Activated CD4-positive, alpha-beta T cell treated with anti-CD3 and anti-CD28 coated beads for 24 hours (primary cell): ENCODE data around the gene CAPG.
"Not testable (repeated sequence)": the region's sequence is repeated elsewhere in the genome, so short reads cannot be mapped to it uniquely, and the experiment has no call there.

ENCODE experiments used
- DNase-seq, 2 donors: peaks; one replicate each; pipeline ENCODE4 v3.0.0-alpha.2; 2020; ENCODE audit warnings: low read depth in 2 of 2

The CAPG gene, protein sequence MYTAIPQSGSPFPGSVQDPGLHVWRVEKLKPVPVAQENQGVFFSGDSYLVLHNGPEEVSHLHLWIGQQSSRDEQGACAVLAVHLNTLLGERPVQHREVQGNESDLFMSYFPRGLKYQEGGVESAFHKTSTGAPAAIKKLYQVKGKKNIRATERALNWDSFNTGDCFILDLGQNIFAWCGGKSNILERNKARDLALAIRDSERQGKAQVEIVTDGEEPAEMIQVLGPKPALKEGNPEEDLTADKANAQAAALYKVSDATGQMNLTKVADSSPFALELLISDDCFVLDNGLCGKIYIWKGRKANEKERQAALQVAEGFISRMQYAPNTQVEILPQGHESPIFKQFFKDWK

GRCh38 chr2:85409845-85410583 is at the start of gene CAPG:
Gene CAPG (minus strand): TSS chr2:85410366. CDS start chr2:85402145, 8,221 bp downstream.
- DNase-seq, result no peak

GRCh38 chr2:85459771-85460170 is 49.6 kb upstream of the CAPG start:
- DNase-seq, result no peak

- no peak for DNase-seq
Observed at GRCh38 chr2:85458601-85459563, 48.7 kb upstream of the CAPG start.

DNA sequence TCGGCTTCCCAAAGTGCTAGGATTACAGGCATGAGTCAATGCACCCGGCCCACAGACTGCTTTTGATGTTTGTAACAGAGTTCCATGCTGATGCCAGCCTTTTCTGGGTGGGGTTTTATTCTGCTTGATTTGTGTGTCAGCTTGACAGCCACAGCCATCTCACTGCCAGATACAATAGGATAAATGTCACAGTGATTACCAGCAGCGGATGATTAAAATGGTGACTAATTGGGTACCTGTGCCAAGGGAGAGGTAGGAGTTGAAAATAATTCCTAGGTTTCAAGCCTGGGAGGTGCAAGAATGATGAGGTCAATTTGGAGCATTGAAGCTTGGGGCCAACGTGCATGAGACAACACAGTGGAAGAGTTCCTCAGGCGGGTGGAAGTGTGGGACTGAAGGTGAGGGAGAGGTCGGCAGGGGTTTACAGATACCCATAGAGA is 47.7 kb upstream of the CAPG start:
- no peak for DNase-seq

DNA sequence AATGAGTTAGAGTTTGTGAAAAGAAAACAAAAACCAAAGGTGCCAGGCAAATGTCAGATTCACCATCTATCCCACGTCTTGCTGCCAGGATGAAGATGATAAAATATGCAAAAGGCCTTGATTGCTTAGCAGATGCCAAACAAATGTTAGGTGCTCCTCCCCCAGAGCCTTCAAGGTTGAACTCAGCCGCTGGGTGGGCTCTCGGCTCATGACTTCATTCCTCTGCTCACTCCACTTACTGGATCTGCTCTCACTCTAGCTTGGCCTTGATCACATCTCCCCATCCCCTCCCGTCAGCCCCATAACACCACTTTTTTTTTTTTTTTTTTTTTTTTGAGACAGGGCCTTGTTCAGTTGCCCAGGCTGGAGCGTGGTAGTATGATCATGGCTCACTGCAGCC is 46.9 kb upstream of the CAPG start:
- DNase-seq, result no peak

GRCh38 chr2:85455552-85456090 is 45.5 kb upstream of the CAPG start:
- DNase-seq, result no peak

DNA sequence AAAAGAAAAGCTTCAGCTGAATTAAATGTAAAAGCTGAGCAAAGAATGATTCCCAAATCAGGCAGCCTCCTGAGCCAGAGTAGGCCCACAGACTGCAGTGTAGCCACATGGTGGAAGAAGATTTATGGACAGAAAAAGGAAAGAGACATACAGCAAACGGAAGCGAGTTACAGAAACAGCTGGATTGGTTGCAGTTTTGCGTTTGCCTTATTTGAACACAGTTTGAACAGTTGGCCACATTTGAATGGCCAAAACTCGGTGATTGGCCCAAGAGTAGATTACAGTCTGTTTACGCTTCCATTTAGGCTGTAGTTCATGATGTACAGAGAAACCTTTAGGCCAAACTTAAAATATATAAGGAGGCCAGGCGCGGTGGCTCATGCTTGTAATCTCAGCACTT is 43.4 kb upstream of the CAPG start:
- no peak for DNase-seq

- no peak for DNase-seq
Observed at GRCh38 chr2:85452237-85452636, 42.1 kb upstream of the CAPG start.

GRCh38 chr2:85449214-85449588 is 39.0 kb upstream of the CAPG start:
- no peak for DNase-seq

- DNase-seq, result no peak
Observed at GRCh38 chr2:85448461-85449213, 38.5 kb upstream of the CAPG start.

DNA sequence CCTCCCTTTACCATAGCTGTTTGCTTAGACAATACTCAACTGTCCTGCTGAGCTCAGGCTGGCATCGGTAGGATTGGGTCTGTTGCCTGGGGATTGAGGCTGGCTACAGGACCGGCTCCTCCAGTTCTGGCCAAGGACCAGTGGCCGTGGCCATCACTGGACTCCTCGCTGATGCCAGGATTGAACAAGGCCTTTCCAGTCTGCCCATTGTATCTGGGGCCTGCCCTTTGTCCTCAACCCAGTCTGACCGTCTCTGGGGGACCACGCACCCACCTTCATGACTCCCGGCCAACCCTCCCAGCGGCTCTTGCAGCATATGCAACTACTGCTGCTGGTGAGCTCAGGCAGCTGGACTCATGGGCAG is 37.0 kb upstream of the CAPG start:
- DNase-seq, result no peak

- no peak for DNase-seq
Observed at GRCh38 chr2:85446296-85447221, 36.4 kb upstream of the CAPG start.

GRCh38 chr2:85445316-85446295 is 35.4 kb upstream of the CAPG start:
- DNase-seq, result no peak

DNA sequence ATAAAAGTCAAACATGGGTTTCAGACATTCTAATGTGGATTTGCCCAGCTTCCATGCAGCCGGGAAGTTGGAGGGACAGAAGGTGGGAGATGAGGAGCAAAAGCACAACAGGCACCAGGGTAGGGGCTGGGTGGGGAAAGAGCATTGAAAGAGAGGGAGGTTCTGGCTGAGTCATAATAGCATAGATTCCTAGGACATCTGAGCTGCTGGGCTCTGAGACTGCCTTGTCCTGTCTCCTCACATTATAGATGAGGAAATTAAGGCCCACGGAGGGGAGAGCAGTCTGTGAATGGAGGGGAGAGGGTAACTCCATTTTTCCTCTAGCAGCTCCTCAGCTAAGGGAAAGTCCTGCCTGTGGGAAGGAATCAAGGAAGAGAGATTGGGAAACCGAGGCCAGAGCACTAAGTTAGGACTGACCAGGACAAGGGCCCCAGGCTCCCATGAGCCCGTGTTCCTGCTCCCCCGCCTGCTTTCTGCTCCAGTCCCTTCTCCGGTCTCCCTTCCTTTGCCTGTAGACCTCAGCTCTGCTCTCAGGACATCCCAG is 34.5 kb upstream of the CAPG start:
- DNase-seq, result no peak

DNA sequence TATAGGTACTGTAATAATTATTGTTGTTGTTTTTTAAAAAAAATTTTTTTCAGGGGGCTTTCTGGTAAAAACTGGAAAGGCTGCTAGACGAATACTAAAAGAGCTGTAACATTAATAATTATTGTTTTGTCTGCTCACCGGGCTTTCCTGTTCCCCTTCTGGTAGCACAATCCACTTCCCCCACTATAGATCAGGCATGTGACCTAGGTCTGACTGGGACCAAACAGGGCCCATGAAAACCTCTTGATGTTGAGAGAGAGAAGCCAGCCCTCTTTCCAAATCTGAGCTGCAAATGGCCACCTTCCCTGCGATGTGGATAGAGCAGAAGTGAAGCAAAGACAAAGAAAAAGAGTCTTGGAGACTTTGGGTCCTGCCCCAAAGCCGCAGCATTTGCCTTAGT is 31.7 kb upstream of the CAPG start:
- DNase-seq, result no peak

DNA sequence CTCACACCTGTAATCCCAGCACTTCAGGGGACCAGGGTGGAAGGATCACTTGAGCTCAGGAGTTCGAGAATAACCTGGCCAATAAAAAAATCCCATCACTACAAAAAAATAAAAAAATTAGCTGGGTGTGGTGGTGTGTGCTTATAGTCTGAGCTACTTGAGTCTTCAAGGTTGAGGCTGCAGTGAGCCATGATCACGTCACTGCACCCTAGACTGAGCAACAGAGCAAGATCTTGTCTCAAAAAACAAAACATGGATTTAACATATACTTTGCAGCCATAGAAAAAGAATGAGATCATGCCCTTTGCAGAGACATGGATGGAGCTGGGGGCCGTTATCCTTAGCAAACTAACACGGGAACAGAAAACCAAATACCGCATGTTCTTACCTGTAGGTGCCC is 30.6 kb upstream of the CAPG start:
- no peak for DNase-seq

GRCh38 chr2:85439986-85440385 is 29.8 kb upstream of the CAPG start:
- no peak for DNase-seq

DNA sequence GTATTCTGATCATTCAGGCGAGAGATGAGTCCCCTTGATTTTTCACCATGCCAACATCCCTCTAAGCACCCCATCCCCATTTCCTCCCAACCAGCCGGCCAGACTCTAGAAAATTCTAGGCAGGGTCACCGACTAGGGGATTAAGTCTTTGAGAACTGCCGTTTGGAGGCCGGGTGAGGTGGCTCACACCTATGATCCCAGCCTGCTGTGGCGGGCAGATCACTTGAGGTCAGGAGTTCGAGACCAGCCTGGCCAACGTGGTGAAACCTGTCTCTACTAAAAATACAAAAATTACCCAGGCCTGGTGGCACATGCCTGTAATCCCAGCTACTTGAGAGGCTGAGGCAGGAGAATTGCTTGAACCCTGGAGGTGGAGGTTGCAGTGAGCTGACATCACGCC is 29.4 kb upstream of the CAPG start:
- DNase-seq, result not testable (repeated sequence)
